HG03439 (cell line): ENCODE measurements around the gene PIK3R6.

Source experiments
- ATAC-seq: cut with Tn5 transposase; IDR thresholded peaks from one replicate; pipeline ENCODE4 v1.9.1; 2021; ENCODE audit warnings: mild to moderate bottlenecking, moderate library complexity; ENCODE audit not compliant: unreplicated experiment

Gene PIK3R6

GRCh38 chr17:8867361-8867981 lies at the start of gene PIK3R6:
Gene PIK3R6, minus strand, starts transcription at chr17:8867674. Its CDS starts 17,880 bp downstream, at chr17:8849794.
- no peak for ATAC-seq

GRCh38 chr17:8916466-8916865 lies 49.0 kb upstream of the PIK3R6 start:
- ATAC-seq: no peak

GRCh38 chr17:8914554-8914953 lies 47.1 kb upstream of the PIK3R6 start:
- no peak for ATAC-seq

GRCh38 chr17:8913879-8914278 lies 46.4 kb upstream of the PIK3R6 start:
- ATAC-seq: no peak

- no peak for ATAC-seq
Observed at GRCh38 chr17:8913091-8913490, 45.6 kb upstream of the PIK3R6 start.

GRCh38 chr17:8912084-8912981 lies 44.9 kb upstream of the PIK3R6 start:
- ATAC-seq: no peak

GRCh38 chr17:8910969-8911604 lies 43.6 kb upstream of the PIK3R6 start:
- ATAC-seq: no peak

GRCh38 chr17:8909586-8910270 lies 42.3 kb upstream of the PIK3R6 start:
- no peak for ATAC-seq

- ATAC-seq: no peak
Observed at GRCh38 chr17:8905331-8905730, 37.9 kb upstream of the PIK3R6 start.

GRCh38 chr17:8904686-8905085 lies 37.2 kb upstream of the PIK3R6 start:
- ATAC-seq: no peak

- ATAC-seq: no peak
Observed at GRCh38 chr17:8904201-8904600, 36.7 kb upstream of the PIK3R6 start.

GRCh38 chr17:8900626-8901585 lies 33.4 kb upstream of the PIK3R6 start:
- no peak for ATAC-seq

- ATAC-seq: no peak
Observed at GRCh38 chr17:8900207-8900606, 32.7 kb upstream of the PIK3R6 start.

GRCh38 chr17:8898636-8899035 lies 31.2 kb upstream of the PIK3R6 start:
- no peak for ATAC-seq

GRCh38 chr17:8898126-8898525 lies 30.7 kb upstream of the PIK3R6 start:
- no peak for ATAC-seq

GRCh38 chr17:8896641-8897635 lies 29.5 kb upstream of the PIK3R6 start:
- no peak for ATAC-seq

GRCh38 chr17:8896087-8896486 lies 28.6 kb upstream of the PIK3R6 start:
- no peak for ATAC-seq

- ATAC-seq: no peak
Observed at GRCh38 chr17:8894673-8895578, 27.5 kb upstream of the PIK3R6 start.
